HG03045 (cell line): ENCODE data around the gene CIITA.

ENCODE experiments used
- ATAC-seq: cut with Tn5 transposase; IDR thresholded peaks from one replicate; pipeline ENCODE4 v1.9.1; 2021; ENCODE audit warnings: mild to moderate bottlenecking, moderate library complexity; ENCODE audit not compliant: unreplicated experiment

Gene CIITA

GRCh38 chr16:10933865-10934264 is 56.9 kb downstream of the CIITA start:
- no peak for ATAC-seq

GRCh38 chr16:10934325-10935107 is 57.5 kb downstream of the CIITA start:
- ATAC-seq, result no peak

DNA sequence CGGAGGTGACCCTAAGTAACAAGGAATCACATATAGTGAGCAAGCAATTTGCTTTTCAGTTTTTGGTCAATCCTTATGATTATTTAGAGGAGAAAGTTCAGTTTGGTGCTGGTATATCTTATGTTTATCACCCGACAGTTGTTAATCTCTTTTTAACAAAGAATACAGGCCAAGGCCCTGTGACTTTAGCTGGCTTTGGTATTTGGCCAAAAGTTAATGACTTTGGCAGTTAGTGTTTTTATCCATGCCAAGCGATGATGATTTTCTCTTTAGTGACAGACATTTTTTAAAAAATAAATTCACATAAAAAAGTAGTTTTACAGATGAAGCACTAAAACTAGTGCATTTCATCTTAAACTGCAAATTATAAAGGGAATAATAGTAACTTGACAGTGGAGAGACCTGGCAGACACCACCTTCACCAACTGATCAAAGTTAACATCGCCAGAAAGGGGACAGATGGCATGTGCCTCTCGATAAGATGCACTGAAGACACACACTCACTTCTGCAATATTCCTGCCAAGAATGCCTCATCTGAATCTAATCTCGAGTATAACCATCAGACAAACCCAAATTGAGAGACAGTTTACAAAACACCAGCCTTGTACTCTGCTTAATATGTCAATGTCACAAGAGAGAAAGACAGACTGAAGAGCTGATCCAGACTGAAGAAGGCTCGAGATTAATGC is 58.4 kb downstream of the CIITA start:
- ATAC-seq, result no peak

- ATAC-seq, result no peak
Observed at GRCh38 chr16:10936272-10936984, 59.4 kb downstream of the CIITA start.

GRCh38 chr16:10937068-10937859 is 60.3 kb downstream of the CIITA start:
- ATAC-seq, result no peak

- ATAC-seq, result no peak
Observed at GRCh38 chr16:10938321-10938720, 61.3 kb downstream of the CIITA start.

- no peak for ATAC-seq
Observed at GRCh38 chr16:10938796-10939648, 62.0 kb downstream of the CIITA start.

- ATAC-seq, result no peak
Observed at GRCh38 chr16:10939649-10940234, 62.7 kb downstream of the CIITA start.

- no peak for ATAC-seq
Observed at GRCh38 chr16:10940501-10941079, 63.6 kb downstream of the CIITA start.

DNA sequence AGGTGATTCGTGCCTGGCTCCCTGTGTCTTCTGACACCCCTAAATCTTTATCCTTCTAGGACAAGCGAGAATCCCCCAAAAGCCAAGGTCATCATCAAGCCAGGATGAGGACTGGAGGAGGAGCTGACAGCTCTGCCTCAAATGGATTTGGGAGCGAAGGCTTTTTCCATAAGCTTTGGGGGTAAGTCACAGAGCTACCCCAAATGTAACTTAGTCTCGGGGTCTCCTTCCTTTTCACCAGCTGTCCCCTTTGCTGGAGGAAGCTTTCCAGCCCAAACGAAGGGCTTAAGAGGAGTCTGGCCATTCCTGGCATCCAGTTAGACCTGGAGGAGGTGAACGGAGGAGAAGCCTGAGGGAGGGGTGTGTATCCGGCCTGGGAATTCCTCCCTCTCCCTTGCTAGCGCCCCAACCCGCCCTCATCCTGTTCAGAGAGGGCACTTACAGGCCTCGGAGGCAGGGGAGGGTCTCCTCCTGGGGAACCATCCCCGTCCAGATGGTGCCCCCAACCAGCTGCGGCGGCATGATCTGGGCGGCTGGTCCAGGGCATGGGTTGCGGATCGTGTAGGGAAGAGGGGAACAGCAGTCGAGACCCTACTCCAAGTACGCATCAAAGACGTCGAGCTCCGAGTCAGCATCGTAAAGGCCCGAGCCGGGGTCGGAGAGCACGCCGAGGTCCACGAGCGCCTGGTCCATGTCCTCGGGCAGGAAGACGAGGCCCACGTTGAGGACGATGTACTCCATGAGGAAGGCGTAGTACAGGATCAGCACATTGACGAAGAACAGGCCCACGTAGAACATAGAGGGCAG is 64.3 kb downstream of the CIITA start:
- ATAC-seq, result no peak

DNA sequence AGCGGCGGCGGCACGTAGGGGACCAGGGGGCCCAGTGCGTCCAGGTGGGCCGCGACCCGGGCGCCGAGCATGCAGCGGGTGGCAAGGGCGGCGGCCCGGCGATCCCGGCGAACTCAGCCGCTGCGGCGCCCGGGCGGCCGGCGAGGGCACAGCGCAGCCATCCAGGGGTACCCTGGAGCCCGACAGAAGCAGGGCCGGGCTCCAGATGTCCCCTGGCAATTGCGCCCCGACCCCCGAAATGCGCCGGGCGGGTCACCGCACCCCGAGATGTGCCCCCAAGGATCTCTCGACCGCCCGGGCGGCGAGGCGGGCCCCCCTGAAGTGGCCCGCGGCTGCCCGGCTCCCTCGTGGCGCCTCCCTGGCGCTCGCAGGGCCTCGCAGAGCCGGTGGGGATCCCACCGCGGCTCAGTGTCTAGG is 64.9 kb downstream of the CIITA start:
- ATAC-seq, result peak; percentile 1

DNA sequence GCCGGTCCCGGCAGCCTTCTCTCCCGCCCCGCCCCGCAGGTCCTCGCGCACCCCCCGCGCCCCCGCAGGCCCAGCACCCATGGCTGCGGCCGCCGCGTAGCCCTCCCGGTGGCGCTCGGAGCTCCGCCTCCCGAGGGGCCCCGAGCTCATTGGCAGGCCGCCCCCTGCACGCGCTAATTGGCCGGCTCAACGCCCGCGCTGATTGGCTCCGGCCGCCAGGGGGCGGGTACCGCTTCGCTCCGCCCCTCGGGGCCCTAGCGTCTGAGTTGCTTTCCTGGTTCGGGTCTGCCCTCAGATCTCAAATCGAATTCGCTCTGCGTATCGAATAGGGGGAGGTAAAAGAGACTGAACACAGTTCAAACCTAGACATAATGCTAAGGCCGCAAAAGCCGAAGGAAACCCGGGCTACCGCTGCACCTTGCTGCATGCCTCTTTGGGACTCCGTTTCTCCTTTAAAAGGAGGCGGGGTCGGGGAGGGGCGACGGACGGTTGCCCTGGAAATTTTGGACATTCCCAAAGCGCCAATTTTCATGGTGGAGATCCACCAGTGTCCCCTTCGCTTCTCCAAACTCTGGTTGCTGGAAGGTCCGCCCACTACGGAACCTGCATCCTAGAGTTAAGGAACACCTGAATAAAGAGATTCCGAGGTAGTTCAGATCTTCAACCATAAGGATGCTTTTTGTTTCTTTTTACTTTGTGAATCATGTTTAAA is 65.5 kb downstream of the CIITA start, which contains the start of gene DEXI:
Gene DEXI (minus strand): TSS at position 117 of the 712 bp plus-strand sequence. CDS start 463 bp downstream, outside the sequence.
- ATAC-seq, result peak; percentile 68

- no peak for ATAC-seq
Observed at GRCh38 chr16:10943064-10943353, 66.0 kb downstream of the CIITA start.

DNA sequence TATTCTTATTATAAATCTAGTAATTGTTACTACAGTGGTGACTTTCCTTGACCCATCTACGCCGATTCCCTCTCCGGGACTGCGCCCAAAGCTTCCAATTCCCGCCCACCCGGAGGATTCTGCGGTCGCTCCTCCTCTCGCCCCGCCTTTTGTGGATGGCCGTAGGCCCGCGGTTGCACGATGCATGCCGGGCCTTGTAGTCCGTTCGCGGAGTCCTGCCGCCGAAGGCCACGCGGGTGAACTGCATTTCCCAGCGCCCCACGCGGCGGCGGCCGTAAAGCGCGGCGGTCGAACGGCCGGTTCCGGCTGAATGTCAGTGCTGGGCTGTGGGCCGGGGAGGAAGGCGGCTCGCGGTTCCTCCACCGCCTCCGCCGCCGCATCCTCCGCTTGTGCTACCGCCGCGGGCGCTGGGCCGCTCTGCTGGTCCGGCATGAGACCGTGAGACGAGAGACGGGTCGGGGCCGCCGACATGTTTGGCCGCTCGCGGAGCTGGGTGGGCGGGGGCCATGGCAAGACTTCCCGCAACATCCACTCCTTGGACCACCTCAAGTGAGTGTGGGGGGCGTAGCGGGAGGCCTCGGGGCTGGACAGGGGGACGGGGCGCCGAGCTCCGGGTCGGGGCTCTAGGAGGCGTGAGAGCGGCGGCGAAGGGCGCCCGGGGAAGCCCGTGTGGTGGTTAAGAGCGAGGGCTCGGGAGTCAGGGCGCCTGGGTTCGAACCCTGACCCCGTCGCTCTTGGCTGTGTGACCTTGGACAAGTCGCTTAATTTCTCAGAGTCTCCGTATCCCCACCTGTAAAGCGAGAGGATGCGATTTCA is 67.5 kb downstream of the CIITA start, which contains the start of gene CLEC16A:
Gene CLEC16A (plus strand): TSS at position 316 of the 816 bp plus-strand sequence. CDS start 154 bp downstream, at position 470.
- peak; percentile 71 for ATAC-seq

DNA sequence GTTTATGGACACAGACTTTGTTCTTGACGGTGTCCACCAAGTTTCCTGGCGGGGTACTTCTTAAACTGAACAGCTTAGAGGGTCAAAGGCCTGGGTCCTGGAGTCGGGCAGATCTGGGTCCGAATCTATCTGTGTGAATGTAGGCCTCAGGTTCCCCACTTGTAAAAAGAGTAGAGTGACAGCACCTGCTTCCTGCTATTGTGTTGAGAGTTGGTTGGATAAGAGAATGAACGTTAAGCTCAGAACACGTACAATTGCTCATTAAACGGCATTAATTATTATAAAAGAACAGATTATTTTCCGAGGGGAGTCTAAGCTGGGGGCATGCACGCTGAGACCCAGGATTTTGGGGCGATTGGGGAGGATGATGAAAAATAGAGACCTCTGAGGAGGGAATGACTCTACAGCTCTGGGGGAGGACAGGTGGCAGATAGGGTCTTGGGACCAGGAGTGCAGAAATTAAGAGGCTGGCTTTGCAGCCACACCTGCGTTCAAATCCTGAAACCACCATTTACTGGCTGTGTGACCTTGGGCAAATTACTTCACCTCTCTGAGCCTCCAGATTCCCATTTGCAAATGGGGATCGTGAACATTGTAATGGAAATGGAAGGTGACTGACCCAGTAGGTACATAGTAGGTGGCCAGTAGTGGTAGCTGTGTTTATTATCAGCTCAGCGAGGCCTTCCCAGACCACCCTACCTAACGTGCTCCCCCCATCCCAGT is 68.2 kb downstream of the CIITA start:
- ATAC-seq, result no peak

DNA sequence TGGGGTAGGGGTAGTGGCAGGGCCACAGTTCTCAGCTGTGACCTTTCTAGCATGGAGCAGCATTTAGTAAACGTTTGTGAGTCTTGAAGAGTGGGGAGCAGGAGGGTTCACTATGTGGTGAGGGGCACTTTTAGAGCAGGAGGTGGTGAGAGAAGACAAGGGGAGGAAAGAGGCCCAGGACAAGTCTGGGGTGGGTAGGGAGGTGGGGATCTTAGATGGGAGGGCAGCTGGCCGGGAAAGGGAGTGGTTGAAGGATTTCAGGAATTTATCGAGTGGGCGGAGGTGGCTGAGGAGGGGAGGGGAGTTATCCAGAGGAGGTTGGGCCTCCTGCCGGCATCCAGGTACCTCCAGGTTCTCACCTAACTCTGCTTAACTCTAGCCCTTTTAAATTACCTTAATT is 69.3 kb downstream of the CIITA start:
- no peak for ATAC-seq
